Stimulated activated CD8-positive, alpha-beta memory T cell treated with anti-CD3 and anti-CD28 coated beads, Interleukin-12 subunit alpha, Interleukin-12 subunit beta, amount 100 ng/mL, for 4 hours (primary cell): ENCODE data around the gene FNDC10.
"Not testable (repeated sequence)": the region's sequence is repeated elsewhere in the genome, so short reads cannot be mapped to it uniquely, and the experiment has no call there.

Source experiments
- DNase-seq: peaks from one replicate; pipeline ENCODE4 v3.0.0-alpha.2; 2020; ENCODE audit warnings: low read depth

Gene FNDC10

DNA sequence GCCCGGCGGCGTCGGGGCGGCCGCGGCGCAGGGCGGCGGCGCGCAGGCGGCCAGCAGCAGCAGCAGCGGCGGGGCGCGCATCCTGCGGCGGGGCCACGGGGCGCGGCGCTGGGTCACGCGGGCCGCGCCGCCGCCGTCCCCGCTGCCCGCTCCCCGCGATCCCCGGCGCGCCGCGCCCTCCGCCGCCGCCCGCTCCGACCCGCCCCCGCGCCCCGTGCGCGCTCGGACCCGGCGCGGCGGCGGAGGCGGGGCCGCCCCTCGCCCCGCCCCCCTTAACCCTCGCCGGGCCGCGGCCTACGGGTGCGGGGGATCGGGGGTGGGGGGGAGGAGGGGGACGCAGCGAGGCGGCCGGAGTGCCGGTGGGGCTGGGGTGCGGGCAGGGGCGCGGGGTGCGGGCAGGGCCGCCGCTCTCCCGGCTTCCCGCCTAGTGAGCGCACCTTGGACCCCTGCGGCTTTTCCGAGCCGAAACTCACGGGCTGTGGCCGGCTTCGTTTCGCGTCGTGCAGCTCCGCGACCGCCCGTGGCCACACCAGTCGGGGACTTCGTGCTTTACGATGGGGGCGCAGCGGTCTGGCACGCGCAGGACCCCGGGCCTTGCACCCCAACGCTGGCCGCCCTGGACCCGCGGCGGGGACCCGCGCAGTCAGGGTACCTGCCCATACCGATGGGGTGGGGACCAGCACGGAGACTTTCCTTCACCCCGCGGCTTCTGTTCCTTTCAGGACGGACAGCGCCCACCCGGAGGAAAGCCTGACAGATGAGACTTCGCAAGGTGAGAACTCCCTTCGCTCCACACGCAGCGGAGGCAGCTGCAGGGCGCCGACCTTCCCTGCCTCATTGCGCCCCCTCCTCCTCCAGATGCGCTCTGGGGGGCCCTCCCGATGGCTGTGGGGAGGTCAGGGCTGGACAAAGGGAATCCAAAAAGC lies at the start of gene FNDC10:
Gene FNDC10, minus strand, starts transcription at position 201 of the 926 bp plus-strand sequence. Its CDS starts 120 bp downstream, at position 81.
- no peak for DNase-seq

DNA sequence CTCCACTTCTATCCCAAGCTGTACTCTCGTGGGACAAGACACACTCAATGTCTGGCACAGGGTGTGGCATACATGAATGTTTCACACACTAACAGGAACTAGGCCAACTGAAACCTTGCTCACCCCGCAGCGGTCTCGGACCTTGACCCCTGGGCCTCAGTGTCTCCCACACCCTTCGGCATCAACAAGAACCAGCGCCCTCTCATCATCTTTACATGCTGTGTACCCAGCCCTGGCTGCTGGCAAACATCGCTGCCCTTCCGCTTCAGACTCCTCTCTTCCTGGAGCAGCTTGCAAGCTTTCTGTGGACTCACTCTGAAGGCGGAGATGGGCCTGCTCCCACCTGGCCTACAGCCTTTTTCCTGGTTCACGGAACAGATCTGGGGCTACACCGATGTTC lies 48.3 kb upstream of the FNDC10 start:
- not testable (repeated sequence) for DNase-seq

DNA sequence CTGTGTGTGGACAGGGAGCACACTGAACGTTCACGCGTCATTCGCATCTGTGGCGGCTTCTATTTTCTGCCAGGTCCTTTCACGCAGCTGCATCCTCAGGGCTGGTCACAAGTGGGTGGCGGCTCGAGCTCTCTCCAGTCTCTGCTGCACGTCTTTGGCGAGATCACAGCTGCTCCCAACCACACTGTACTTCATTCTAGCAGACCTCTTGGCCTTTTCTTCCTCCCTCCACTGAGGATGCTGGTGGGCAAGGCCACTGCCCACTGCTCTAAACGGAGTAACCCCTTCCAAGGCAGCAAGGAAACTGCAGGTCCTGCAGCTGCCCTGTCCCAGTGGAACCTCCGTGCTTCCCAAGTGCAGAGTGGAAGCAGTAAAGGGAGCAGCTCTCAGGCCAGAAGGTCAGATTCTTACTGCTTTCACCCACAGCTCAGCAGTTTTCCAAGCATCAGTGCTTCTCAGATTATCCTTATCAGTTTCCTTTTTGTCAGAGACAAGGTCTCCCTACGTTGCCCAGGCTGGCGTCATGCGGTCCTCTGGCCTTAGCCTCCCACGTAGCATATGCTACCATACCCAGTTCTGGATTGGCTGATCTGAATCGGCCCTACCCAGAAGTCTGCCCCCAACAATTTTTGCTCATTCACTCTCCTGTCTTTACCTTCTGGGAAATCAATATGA lies 47.8 kb upstream of the FNDC10 start:
- DNase-seq = not testable (repeated sequence)

DNA sequence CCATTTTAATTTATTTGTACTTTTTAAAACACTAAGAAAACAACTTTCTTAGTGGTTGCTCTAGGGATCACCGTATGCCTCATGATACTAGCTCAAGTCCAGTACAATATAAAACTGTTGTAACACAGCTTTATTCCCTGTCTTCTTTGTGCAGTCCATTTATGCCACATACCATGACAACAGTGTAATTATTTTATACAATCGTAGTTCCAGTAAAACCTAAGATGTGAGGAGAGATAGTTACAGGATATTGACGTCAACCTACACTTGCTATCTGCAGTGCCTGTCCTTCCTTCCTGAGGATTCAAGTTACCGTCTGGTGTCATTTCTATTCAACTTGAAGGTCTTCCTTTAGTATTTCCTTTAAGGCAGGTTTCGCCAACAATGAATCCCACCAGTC lies 46.4 kb upstream of the FNDC10 start:
- DNase-seq = not testable (repeated sequence)

DNA sequence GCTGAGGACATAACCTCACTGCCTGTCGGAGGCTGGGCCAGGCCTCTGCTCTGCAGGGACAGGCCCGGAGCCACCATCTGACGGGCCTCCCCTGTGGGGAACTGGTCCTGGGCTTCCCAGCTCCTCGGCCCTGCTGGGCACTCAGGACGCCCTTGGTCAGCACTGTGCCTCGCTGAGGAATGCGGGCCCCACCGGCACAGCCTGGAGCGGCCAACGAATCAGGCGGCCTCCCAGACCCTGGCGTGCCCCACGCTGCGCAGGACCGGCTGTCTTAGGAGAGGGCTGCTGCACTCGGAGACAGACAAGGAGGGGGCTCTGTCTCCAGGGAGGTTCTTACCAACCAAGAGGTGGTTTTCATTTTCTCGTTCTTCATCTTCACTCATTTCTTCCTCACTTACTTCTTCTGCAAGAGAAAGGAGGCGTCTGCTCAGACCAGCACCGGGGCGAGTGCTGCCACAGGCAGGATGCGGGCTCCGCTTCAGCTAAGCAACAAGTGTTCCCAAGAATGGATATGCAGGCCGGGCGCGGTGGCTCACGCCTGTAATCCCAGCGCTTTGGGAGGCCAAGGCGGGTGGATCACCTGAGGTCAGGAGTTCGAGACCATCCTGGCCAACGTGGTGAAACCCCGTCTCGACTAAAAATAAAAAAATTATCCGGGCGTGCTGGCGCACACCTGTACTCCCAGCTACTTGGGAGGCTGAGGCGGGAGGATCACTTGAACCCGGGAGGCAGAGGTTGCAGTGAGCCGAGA lies 41.0 kb upstream of the FNDC10 start:
- DNase-seq = not testable (repeated sequence)

DNA sequence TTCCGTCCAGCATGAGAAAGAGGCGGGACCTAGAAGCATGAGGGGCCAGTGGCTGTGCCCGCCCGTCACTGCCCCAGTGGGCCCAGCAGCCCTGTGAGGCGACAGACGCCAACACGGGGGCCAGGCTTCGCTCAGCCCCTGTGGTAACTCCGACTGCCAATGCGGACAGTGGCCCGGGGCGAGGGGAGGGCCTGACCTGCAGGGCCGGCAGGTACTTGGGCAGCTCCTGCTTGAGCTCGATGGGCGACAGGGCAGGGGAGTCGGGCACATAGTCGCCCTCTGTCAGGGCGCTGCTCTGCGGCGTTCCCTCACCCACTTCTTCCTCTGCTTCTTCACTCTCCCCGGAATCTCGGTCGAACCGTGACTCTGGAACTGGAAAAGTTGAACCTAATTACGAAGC lies 40.1 kb upstream of the FNDC10 start:
- DNase-seq = not testable (repeated sequence)

DNA sequence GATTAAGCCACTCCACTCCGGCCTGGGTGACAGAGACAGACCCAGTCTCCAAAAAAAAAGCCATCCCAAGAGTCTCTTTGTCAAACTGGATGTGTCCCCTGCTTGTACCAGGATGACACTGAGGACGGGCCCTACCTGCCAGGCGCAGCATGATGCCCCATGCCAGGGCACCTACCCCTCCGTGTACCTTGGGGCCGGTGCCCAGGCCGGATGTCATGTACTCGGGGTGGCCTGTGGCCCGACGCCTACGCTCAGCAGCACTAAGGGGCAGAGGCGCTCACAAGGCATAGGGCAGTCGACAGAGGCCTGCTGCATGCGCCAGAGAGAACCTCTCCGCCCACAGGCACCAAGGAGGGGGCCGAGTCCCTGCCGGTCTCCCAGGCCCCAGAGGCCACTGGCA lies 39.4 kb upstream of the FNDC10 start:
- not testable (repeated sequence) for DNase-seq

DNA sequence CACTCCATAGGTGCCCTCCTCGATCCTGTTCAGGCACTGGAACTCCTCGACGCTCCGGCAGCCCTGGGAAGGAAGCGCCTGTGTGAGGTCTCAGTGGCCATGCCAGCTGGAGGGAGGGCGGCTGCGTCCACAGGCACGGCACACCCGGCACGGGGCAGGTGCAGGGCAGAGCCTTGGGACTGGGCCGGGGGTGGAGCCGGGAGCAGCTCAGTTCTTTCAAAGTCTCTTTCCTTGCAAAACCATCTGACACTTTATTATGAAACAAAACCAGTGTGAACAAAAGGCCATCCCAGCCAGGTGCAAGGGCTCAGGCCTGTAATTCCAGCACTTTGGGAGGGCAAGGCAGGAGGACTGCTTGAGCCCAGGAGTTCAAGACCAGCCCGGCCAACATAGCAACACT lies 38.6 kb upstream of the FNDC10 start:
- DNase-seq = not testable (repeated sequence)

DNA sequence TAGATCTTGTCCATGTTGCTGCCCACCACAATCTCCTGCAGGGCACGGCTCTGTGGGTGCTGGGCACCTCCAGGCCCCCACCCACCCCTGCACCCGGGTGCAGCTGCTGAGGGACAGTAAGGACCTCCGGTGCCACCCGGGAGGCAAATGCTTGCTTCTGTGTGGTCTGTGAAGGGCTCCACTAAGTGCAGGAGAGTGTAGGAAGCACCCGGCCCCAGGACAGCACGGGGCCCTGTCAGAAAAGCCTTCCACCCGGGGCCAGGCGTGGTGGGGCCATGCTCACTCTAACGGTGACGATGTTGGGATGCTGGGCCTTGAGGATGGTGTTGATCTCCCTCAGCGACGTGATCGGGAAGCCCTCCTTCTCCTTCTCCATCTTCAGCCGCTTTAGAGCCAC lies 37.5 kb upstream of the FNDC10 start:
- not testable (repeated sequence) for DNase-seq

DNA sequence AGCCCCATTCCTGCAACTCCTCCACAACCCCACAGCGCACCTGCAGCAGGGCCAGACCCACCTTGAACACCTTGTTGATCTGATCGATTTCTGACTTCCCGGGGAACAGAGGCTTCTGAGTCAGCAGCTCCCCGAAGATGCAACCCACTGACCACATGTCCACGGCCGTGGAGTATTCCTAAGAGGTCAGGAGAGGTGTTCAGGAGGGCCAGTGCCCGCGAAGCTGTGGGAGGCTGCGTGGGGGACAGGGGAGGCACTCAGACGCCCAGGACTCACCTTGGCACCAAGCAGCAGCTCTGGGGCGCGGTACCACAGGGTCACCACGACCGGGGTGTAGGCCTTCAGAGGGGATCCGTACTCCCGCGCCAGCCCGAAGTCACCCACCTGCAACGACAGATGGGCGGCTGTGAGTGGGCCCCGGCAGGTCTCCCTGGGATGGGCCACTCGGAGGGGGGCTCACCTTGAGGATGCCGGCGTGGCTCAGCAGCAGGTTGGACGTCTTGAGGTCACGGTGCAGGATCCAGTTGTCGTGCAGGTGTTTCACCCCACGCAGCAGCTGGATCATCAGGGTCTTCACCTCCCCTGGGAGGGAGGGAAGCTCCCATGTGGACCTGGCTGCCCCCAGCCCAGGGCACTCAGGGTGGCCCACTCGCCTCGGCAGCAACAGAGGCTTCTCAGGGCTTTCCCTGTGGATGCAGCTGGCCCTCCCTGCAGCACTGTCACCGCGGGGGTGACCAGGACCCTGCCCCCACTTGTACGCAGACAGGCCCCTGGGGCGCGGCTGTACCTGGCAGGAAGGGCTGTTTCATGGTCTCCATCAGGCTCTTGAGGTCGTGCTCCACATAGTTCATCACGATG lies 36.9 kb upstream of the FNDC10 start:
- not testable (repeated sequence) for DNase-seq

DNA sequence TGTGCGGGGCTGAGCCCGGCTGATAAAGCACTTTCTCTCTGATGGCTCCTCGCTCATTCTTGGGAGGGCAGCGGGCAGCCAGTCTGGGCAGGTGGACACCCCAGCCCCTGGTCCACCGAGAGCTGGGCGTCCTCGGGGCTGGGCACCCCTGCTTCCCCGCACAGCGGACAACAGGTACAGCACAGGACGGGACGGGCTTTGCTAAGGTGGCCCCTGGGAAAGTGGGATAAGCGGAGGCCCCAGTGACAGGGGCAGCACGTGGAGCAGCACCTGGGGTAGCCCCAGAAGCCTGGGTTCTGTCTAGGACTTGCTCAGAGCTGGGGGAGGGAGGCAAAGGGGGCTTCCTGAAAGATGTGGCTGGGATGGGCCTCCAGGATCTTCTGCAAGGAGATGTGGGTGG lies 34.7 kb upstream of the FNDC10 start:
- not testable (repeated sequence) for DNase-seq

DNA sequence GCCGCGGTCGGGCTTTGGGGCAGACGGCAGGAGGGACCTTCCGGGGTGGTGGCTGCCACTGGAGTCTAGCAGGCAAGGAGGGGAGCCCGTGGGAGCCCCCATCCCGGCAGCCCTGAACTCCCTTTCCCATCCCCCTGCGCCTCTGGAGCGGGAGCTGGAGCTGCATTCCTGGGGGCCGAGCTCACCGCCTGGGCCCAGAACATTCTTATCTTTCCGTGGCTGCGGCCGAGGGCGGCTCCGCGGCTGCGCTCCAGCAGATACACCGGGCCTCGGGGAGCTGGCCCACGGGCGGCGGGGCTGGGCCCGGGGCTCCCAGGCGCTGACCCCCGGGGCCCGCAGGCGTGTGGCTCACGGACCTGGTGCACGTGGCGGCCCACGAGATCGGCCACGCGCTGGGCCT lies 33.5 kb upstream of the FNDC10 start:
- DNase-seq = not testable (repeated sequence)

DNA sequence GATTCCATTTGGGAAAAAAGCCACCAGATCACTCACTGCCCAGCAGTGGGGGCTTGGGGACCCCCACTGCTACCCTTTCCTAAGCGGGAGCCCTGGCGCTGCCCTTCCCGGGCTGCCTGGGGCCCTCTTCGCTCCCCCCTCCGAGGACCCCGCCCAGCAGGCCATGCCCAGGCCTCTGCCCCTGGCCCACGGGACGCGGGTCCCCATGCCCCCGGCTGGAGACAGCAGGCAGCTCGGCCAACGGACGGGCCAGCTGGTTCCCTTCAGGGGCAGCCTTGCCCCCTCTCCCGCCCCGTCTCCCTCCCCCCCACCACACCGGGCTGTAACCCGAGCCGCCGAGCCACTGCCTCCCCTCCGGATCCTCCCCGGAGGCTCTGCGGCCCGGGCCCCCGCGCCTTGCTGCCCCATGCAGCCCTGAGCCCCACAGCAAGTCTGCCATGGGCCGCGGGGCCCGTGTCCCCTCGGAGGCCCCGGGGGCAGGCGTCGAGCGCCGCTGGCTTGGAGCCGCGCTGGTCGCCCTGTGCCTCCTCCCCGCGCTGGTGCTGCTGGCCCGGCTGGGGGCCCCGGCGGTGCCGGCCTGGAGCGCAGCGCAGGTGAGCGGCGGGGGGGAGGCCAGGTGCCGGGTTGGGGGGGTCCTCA lies 32.0 kb upstream of the FNDC10 start, which contains the start of gene MMP23B:
Gene MMP23B, plus strand, starts transcription at position 392 of the 639 bp plus-strand sequence. Its CDS starts 46 bp downstream, at position 438.
- DNase-seq = no peak

DNA sequence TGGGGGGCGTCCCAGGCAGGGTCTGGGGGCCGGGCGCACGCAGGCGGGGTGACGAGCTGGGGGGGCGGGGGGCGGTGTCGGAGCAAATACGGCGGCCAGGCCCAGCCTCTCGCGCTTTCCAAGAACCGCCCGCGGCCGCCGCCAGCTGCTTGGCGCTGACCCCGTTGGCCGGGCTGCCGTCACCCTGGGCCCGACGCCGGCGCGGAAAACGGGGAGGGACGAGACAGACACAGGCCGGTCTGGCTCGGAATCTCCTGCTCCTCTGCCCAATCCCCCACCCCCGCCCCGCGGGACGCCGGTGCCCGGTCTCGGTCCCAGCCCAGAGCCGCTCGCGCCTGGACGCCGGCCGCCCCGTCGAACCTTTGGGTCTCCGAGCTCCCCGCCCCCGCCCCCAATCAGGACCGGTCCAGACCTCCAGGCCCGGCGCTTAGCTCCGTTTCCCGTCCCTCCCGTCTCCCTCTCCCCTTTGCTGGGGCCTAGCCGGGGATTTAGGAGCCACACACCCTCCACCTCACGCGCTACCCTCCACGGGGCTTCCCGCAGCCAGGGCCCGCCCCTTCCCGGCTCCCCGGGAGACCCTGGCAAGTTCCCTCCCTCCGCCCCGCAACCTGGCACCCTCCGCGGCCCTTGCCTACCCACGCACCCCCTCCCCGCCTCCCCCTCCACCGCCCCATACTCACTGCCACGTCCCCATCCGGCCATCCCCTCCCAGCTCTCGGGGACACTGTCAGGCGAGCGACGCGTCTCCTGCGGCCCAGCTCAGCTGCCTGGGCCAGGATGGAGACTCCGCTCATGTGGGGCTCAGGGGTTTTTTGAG lies 31.2 kb upstream of the FNDC10 start:
- DNase-seq = no peak

DNA sequence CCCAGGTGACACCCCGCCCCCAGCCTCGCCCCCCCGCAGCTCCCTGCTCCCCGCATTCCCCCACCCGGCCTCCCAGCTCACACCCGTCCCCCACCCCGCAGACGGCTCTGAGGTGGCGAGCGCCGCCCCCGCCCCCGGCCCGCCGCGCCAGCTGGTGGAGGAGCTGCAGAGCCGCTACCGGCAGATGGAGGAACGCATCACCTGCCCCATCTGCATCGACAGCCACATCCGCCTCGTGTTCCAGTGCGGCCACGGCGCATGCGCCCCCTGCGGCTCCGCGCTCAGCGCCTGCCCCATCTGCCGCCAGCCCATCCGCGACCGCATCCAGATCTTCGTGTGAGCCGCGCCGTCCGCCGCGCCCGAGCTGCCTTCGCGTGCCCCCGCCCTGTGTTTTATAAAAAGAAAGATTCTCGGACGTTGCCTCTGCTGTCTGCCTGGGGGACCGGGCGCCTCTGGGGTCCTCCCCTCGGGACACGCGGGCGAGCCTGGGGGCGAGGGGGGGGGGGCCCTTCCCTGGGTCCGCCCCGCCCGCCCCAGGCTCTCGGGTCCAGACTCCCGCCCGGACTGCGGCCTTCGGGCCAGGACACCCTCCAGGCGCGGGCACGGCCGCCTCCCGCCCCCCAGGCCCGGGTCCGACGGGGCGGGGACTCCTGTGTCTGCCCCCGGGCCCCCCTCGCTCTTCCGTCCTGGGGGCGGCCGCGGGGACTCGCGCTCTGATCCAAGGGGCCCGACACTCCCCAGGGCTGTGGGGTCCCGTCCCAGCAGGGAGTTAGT lies 30.4 kb upstream of the FNDC10 start:
- peak; percentile 94 for DNase-seq

DNA sequence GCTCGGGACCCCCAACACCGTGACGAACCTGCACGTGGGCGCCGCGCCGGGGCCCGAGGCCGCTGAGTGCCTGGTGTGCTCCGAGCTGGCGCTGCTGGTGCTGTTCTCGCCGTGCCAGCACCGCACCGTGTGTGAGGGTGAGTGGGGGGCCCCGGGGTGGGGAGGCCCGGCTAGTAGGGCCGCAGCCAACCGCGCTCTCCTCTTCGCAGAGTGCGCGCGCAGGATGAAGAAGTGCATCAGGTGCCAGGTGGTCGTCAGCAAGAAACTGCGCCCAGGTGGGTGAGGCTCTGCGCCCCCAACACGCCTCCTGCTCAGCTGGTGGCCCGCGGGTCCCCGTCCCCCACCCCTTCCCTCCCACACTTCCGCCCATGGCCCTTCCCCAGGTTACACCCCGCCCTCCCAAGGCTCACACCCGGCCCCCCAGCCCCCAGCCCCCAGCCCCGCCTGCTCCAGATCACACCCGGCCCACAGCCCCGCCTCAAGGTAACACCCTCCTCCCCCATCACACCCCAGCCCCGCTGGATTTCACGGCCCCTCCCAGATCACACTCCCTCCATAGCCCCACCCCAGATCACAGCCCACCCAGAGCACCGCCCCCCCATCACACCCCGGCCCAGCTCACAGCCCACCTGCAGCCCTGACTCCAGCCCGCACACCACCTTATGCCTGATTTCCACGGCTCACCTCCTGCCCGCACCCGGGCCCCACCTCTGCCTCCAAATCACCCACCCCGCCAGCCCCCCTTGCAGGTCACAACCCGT lies 29.7 kb upstream of the FNDC10 start:
- peak; percentile 80 for DNase-seq

DNA sequence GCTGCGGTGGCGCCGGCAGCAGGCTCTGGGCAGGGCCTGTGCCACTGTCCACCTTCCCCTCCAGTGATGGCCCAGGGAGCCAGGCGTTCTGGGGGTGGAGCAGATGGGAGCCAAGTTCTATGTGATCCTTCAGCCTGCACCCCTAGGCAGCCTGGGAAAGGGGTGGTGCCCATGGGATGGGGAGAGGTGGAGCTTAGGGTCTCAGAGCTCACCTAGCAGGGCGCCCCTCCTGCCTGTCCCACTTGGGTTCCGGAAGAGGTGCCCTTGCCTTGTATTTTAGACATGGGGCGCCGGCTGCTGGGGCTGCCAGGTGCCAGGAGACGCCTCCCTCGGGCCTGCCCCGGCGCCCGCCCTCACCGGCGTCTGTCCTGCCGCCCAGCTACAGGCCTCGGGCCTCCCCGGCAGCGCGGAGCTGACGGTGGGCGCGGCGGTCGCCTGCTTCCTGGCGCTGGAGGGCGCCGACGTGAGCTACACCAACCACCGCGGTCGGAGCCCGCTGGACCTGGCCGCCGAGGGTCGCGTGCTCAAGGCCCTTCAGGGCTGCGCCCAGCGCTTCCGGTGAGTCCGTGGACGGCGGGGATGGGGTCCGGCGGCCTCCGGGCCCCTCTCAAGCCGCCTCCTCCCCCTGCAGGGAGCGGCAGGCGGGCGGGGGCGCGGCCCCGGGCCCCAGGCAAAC lies 29.0 kb upstream of the FNDC10 start:
- no peak for DNase-seq
